DND-41 (cell line): ENCODE measurements around the gene MXD4.

Experiments
- EZH2 ChIP-seq: IDR thresholded peaks from 3 replicates; pipeline ENCODE4 v1.6.1; 2012; ENCODE audit warnings: borderline replicate concordance, low read depth, mild to moderate bottlenecking, moderate library complexity, low read length, inconsistent platforms; ENCODE audit not compliant: severe bottlenecking
- TF ChIP-seq, protein P1 (sequence below): IDR thresholded peaks from 2 replicates; pipeline ENCODE4 v1.5.1; 2012; ENCODE audit warnings: borderline replicate concordance, low read length, moderate library complexity, mild to moderate bottlenecking; ENCODE audit not compliant: poor library complexity, severe bottlenecking; ENCODE audit errors: extremely low read depth

GRCh38 chr4:2246384-2247127 is 15.4 kb downstream of the MXD4 start:
- TF ChIP-seq, protein P1, sequence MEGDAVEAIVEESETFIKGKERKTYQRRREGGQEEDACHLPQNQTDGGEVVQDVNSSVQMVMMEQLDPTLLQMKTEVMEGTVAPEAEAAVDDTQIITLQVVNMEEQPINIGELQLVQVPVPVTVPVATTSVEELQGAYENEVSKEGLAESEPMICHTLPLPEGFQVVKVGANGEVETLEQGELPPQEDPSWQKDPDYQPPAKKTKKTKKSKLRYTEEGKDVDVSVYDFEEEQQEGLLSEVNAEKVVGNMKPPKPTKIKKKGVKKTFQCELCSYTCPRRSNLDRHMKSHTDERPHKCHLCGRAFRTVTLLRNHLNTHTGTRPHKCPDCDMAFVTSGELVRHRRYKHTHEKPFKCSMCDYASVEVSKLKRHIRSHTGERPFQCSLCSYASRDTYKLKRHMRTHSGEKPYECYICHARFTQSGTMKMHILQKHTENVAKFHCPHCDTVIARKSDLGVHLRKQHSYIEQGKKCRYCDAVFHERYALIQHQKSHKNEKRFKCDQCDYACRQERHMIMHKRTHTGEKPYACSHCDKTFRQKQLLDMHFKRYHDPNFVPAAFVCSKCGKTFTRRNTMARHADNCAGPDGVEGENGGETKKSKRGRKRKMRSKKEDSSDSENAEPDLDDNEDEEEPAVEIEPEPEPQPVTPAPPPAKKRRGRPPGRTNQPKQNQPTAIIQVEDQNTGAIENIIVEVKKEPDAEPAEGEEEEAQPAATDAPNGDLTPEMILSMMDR: no peak
- TF ChIP-seq EZH2: no peak
